ENCODE results near the gene MT1E. TPM values are rescaled to one million over a fixed set of nuclear protein-coding genes. Genes with fewer than 3 reads are reported as not detected.

Gene MT1E
- total and polyA plus RNA-seq, 12 donors = 105 to 1,395 (median 413) TPM

DNA sequence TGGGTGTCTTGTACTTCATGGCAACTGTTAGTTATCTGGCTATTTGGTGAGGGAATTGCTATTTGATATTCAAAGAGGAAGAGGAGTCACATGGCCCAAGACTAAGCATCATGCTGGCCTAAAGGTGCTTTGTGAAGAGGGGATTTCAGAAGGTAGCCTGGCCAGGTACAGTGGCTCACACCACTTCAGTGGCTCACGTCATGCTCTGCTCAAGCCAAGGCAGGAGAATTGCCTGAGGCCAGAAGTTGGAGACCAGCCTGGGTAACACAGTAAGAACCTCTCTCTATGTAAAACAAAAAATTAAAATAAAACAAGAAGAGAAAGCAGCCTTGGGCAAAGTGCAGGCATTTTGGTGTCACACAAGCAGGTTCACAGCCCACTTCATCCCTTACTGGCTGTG, 19.7 kb downstream of the MT1E start:
- DNase-seq = no peak
- intact Hi-C loops (cut with DNase I) = no loop called here
- no peak overlapping the region for H3K4me3 ChIP-seq
- no peak for TF ChIP-seq POLR2A (IDR thresholded peaks at IDR 0.05)
- TF ChIP-seq, protein P1, sequence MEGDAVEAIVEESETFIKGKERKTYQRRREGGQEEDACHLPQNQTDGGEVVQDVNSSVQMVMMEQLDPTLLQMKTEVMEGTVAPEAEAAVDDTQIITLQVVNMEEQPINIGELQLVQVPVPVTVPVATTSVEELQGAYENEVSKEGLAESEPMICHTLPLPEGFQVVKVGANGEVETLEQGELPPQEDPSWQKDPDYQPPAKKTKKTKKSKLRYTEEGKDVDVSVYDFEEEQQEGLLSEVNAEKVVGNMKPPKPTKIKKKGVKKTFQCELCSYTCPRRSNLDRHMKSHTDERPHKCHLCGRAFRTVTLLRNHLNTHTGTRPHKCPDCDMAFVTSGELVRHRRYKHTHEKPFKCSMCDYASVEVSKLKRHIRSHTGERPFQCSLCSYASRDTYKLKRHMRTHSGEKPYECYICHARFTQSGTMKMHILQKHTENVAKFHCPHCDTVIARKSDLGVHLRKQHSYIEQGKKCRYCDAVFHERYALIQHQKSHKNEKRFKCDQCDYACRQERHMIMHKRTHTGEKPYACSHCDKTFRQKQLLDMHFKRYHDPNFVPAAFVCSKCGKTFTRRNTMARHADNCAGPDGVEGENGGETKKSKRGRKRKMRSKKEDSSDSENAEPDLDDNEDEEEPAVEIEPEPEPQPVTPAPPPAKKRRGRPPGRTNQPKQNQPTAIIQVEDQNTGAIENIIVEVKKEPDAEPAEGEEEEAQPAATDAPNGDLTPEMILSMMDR (IDR thresholded peaks at IDR 0.05) = no peak
- peaks cover 0 to 7% of the 10 kb centered on the region in 2 donors for H3K4me1 ChIP-seq (replicated peaks in 1 of 2)
- no peak overlapping the region for H3K27ac ChIP-seq
- WGBS, 4 donors = 83 to 95% (median 93%) methylated on average over 1 of the region's 1 CpG
- H3K27me3 ChIP-seq = no peaks in the 10 kb centered on the region
- H3K9me3 ChIP-seq (replicated peaks in 1 of 3) = no peaks in the 10 kb centered on the region
- H3K36me3 ChIP-seq (replicated peaks in 1 of 2) = no peaks in the 10 kb centered on the region

DNA sequence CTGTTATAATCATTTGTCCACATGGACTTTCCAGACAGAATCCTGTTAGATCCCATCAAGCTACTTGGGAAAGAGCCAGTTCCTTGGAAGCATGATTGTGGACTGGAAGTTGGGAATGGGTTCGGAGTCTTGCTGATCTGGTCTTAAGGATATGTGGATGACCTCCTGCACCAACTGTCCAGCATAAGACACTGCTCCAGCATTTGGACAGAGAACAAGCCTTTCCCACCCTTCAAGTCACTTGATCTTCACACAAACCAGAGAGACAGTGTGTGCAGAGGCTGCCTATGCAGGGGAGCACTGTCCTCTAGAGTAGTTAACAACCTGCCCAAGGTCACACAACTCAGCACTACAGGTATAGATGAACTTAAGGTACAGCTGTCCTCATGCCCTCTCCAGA, 20.3 kb downstream of the MT1E start:
- intact Hi-C loops (cut with DNase I) = no loop called here
- TF ChIP-seq, protein P1 (IDR thresholded peaks at IDR 0.05) = no peak
- no peak for TF ChIP-seq POLR2A (IDR thresholded peaks at IDR 0.05)

DNA sequence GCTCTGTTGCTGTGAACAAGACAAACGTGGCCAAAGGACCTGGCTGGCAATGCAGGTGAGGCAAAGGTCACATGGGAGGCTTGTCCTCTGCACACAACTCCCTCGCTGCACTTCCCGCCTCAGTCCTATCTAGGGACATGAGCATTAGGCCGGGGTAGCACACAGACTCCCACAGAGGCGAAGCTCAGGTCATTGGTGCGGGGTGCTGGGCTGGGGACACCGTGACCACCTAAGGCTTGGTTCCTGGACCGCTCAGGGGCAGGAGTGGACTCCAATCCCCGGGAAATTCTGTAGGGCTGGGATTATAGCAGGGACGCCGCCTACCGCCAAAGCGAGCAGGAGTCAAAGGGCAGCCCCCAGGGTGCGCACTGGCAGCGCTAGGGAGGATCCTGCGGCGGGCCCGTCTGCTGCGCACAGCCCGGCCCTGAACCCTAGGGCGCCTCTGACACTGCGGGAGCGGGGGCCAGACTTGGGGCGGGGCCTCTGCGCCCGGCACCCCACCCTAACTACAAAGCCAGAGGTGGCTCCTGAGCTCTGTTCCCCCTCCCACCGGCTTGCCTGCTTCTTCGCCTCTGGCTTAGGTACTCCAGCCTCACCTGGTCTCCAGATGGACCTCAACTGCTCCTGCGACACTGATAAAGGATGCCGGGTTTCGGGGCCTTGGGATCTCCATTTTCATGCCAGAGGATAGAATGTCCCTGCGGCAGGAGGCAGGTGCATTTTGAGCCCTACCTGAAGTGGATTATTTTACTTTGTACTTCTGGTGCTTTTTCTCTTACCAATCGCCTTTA, 22.3 kb downstream of the MT1E start:
- Histone ChIP-seq H3K27ac (no peak overlapping the region), H3K27me3 (no peaks in the 10 kb centered on the region), H3K36me3 (replicated peaks in 1 of 2) (no peaks in the 10 kb centered on the region), H3K4me1 (replicated peaks in 1 of 2) (peaks cover 0 to 7% of the 10 kb centered on the region in 2 donors), H3K9me3 (replicated peaks in 1 of 3) (no peaks in the 10 kb centered on the region), H3K4me3 (no peak overlapping the region)
- intact Hi-C loops (cut with DNase I) = no loop called here
- no peak for TF ChIP-seq POLR2A (IDR thresholded peaks at IDR 0.05)
- TF ChIP-seq, protein P1 (IDR thresholded peaks at IDR 0.05) = no peak
- no peak for DNase-seq
- WGBS, 4 donors = 55 to 91% (median 63%) methylated on average over 13 to 33 of the region's 33 CpGs

More for the DNA sequence above, 20.3 kb downstream of the MT1E start:
- no peak overlapping the region for H3K27ac ChIP-seq
- H3K9me3 ChIP-seq (replicated peaks in 1 of 3) = no peaks in the 10 kb centered on the region
- 0 to 2% (median 0%) methylated on average over 1 of the region's 1 CpG for WGBS, 4 donors
- no peak for DNase-seq
- H3K36me3 ChIP-seq (replicated peaks in 1 of 2) = no peaks in the 10 kb centered on the region
- H3K27me3 ChIP-seq = no peaks in the 10 kb centered on the region
- H3K4me1 ChIP-seq (replicated peaks in 1 of 2) = peaks cover 0 to 7% of the 10 kb centered on the region in 2 donors
- no peak overlapping the region for H3K4me3 ChIP-seq

DNA sequence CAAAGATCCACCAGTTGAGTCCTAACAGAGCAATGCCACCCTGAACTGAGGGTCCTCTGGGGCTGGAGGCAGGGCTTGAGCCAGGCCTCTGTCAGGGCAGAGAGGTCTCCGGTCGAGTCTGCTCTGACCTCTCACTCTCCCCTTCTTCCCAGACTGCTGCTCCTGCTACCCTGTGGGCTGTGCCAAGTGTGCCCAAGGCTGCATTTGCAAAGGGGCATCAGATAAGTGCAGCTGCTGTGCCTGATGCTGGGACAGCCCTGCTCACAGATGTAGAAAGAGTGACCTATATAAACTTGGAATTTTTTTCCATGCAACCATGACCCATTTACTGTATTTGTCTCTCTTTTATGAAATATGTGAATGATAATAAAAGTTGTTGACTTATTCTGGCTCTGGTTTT, 23.7 kb downstream of the MT1E start:
- Histone ChIP-seq H3K27ac (no peak overlapping the region), H3K4me1 (replicated peaks in 1 of 2) (peaks cover 0 to 7% of the 10 kb centered on the region in 2 donors), H3K36me3 (replicated peaks in 1 of 2) (no peaks in the 10 kb centered on the region), H3K9me3 (replicated peaks in 1 of 3) (no peaks in the 10 kb centered on the region), H3K27me3 (no peaks in the 10 kb centered on the region), H3K4me3 (no peak overlapping the region)
- WGBS, 4 donors = 53 to 75% (median 64%) methylated on average over 1 to 2 of the region's 2 CpGs
- no peak for DNase-seq
- intact Hi-C loops (cut with DNase I) = no loop called here
- TF ChIP-seq, protein P1 (IDR thresholded peaks at IDR 0.05) = no peak
- TF ChIP-seq POLR2A (IDR thresholded peaks at IDR 0.05) = no peak

All from adrenal gland (tissue), 12 donors.